GM18867 (cell line): Measurements from ENCODE around the gene TRAPPC2B.
"Not testable (repeated sequence)": the region's sequence is repeated elsewhere in the genome, so short reads cannot be mapped to it uniquely, and the experiment has no call there.

Experiments
- ATAC-seq: cut with Tn5 transposase; IDR thresholded peaks from one replicate; pipeline ENCODE4 v1.9.1; 2021; ENCODE audit warnings: mild to moderate bottlenecking, moderate library complexity; ENCODE audit not compliant: unreplicated experiment

The TRAPPC2B gene

DNA sequence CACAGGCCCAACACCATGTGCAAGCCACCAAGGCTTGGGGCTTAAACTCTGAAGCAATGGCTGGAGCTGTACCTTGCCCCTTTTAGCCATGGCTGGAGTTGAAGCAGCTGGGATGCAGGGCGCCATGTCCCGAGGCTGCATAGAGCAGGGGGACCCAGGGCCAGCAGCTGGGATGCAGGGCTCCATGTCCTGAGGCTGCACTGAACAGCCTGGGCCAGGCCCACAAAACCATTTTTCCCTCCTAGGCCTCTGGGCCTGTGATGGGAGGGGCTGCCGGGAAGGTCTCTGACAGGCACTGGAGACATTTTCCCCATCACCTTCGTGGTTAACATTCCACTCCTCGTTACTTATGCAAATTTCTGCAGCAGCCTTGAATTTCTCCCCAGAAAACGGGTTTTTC, 10.8 kb downstream of the TRAPPC2B start:
- ATAC-seq, result no peak

DNA sequence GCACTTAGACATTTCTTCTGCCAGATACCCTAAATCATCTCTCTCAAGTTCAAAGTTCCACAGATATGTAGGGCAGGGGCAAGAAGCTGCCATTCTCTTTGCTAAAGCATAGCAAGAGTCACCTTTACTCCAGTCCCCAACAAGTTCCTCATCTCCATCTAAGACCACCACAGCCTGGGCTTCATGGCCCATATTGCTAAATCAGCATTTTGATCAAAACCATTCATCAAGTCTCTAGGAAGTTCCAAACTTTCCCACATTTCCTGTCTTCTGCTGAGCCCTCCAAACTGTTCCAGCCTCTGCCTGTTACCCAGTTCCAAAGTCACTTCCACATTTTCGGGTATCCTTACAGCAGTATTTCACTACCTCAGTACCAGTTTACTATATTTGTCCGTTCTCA, 11.3 kb downstream of the TRAPPC2B start:
- ATAC-seq, result not testable (repeated sequence)

DNA sequence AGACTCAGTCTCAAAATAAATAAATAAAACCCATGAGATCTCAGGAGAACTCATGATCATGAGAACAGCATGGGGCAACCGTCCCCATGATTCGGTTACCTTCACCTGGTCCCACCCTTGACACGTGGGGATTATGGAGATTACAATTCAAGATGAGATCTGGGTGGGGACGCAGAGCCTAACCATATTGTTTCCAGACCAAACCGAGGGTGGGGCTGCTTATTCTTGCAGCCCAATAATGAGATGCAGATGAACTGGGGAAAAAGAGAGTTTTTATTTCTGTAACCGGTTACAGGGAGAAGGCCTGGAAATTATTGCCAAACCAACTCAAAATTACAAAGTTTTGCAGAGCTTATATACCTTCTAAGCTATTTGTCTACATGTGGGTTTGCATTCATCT, 12.8 kb downstream of the TRAPPC2B start:
- no peak for ATAC-seq

DNA sequence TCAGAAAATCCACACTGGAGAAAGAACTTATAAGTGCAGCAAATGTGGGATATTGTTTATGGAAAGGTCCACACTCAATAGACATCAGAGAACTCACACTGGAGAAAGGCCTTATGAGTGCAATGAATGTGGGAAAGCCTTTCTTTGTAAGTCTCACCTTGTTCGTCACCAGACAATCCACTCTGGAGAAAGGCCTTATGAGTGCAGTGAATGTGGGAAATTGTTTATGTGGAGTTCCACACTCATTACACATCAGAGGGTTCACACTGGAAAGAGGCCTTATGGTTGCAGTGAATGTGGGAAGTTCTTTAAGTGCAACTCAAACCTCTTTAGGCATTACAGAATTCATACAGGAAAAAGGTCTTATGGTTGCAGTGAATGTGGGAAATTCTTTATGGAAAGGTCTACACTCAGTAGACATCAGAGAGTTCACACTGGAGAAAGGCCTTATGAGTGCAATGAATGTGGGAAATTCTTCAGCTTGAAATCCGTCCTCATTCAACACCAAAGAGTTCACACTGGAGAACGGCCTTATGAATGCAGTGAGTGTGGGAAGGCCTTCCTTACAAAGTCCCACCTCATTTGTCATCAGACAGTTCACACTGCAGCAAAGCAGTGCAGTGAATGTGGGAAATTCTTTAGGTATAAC, 14.3 kb downstream of the TRAPPC2B start:
- no peak for ATAC-seq

DNA sequence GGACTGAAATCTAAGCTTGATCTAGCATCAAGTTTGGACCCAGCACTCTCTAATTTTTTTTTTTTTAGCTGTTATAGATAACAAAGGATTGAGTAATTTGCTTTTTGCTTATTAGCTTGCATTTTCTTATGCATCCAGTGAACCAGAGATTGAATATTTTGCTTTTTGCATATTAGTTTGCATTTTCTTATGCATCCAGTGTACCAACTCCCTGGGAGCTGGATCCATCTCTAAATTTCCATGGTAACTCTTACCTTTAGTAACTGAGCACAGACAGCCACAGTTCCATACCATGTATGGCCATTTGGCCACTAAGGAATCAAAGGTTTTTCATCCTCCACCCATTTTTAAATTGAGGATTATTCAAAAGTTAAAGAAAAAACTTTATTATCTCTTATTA, 17.6 kb downstream of the TRAPPC2B start:
- no peak for ATAC-seq

DNA sequence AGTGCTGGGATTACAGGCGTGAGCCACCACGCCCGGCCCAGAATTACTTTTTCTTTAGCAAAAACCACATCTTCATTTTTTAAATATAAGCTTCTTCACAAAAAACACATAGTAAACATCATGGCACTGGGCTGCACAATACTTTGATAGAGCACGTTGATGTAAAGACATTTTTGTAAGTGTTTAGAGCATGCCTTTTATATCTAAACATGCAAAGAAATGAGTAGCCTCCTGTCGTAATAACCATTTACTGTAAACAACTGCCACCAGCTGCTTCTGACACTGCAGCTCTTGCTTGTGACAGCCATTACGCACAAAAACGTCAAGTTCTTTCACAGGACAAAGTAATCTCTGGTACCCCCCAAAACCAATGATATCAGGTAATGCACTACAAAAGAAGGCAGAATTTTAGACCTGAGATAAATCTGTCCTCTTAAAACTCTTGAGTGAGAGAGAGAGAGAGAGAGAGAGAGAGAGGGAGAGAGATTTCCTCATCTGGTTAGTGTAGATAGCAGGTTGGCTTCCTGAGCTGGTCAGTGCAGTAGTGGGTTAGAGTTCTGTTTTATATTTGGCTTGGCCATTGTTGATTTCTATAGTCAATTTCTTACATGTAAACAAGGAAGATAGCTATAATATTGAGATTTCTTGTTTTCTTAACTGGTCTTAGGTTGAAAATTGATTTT, 19.6 kb downstream of the TRAPPC2B start:
- no peak for ATAC-seq

DNA sequence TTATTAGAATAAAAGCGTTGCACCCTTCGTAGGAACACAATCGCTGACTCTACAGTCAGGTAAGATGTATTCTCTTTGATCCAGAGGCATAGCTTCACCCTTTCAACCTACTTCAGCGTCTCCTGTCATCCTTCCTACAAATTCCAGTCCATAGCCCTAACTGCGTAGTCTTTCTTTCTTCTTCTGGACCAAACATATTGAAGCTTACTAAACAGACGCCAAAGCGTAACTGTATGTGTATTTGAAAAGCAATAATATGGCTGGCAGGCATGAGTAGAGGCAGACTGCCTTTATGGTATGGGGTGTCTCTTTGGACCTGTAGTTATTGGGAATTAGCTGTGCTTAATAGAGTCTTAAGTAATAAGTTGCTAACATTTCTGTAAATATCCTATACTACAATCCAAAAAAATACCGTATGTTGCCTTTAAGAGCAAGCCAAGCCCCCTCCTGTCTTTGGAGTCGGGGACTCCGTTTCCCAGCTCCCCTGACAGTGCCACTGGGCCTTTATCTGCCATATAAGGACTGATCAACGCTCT, 25.9 kb downstream of the TRAPPC2B start:
- no peak for ATAC-seq

DNA sequence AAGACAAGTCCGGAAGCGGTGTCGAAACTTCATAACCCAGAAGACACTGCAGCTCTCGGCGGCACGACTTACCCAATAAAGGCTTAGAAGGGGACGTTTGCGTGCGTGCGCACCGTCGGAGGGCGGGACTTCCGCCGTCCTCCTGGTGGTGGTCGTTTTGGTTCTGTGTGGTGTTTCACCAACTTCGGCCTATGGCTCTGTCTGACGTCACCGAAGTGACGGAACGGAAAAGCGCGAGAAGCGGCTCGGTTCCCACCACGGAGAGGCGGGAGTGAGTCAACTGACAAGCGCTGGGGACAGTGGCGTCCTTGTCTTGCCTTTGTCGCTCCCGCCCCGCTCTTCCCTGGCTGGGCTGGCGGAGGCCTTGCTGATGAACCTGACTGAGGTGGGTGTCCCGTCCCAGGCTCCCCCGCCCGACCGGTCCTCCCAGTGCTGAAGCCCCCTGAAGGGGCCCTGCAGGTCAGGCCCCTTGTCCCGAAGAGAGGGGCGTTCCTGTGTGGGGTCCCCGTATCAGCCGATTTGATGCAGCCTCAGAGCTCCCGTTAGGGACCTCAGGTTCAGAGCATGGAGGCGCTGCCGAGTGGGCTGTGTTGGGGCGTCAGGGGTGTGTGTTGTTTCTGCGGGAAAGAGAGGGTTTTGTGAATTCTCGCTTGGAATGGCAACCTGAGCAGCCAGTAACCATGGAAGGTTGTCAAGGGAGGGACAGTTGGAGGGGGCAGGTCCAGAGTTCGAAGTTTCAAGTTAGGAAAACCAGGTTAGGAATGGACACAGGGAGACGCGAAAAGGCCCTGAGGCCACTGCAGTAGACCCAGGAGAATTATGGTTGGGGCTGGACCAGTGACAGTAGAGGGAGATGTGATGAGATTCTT, 26.6 kb downstream of the TRAPPC2B start, which contains the start of gene ZNF548:
TSS of gene ZNF548 (plus strand) at position 125 of the 869 bp plus-strand sequence. CDS start at position 371, 246 bp downstream.
- ATAC-seq, result peak; percentile 94

DNA sequence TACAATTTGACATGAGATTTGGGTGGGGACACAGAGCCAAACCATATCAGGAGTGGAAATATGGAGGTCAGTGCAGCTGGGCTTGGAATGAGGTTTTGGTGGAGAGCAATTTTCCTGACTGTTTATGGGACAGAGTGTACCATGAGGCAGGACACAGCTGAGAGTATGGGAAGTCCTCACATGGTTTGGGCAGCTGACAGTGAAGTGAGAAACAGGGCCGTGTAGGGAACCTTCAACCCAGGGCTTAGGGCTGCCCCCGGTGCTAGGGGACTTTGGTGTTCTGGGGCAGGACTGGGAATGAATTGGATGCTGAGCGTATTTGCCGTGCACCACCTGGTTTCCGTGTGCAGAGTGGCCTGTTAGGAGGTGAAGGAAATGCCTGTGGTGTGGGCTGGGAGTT, 32.4 kb downstream of the TRAPPC2B start:
- no peak for ATAC-seq

DNA sequence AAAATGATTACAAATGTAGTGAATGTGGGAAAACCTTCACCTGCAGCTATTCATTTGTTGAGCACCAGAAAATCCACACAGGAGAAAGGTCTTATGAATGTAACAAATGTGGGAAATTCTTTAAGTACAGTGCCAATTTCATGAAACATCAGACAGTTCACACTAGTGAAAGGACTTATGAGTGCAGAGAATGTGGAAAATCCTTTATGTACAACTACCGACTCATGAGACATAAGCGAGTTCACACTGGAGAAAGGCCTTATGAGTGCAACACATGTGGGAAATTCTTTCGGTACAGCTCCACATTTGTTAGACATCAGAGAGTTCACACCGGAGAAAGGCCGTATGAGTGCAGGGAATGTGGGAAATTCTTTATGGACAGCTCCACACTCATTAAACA, 35.5 kb downstream of the TRAPPC2B start:
- ATAC-seq, result no peak

DNA sequence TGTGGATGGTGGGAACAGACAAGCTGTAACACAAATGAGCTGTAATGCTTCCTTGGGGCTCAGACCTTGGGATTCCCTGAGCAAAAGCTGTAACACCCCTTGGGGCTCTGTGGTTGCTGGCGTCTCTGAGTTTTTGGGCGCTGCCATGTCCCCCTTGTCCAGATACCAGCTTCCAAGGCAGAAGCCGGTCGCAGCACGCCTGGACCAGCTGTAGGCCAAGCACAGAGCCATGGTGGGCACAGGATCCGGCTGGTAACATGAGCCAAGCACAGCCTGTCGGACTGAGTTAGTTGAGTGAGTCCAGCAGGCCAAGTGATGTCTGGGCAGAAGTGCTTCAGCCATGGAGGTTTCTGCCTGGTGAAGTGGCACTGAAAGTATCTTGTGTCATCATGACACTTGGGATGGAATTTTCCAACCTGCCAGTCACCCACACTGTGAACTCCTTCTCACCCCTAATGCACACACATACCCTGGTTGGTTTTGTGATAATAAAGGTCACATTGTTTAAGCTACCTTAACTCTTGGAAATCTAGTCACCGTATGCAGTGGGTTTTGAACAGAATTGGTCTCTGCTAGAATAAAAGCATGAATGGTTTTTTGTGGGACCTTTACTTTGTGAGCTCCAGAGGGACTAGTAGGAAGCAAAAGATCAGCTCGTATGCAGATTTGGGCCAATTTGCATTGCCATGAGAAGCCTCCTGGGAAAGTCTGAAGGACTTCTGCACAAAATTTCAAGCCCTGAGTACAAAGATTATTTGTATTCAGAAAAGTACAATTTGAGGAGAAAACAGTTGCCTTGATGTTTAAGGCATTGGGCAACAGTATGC, 40.6 kb downstream of the TRAPPC2B start:
- ATAC-seq, result no peak

DNA sequence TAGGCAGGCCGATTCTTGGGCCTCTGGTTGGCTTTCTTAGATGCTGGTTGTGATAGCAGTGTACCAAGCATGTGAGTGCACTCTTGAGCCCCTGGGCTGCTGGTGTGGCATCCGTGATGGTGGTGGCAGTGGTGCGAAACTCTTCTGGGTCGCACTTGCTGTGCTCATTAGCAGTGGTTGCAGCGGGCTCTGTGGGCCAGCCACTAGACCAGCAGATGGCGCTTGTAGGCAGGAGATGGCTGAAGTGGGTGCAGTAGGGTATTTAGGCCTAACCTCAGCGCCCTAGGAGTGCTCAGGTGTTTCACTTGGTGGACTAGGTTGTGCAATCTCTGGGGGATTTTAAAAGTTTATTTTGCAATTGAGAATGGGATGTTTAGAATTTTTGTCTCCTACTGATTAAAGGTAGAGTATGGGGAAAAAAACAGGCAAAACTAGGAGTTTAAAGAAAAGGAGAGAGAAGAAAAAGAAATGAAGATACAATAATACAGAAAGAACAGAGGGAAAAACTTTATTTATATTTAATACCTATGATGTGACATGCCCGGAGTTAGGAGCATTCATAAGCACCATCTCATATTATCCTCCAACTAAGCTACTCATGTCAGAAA, 43.3 kb downstream of the TRAPPC2B start:
- ATAC-seq, result no peak

DNA sequence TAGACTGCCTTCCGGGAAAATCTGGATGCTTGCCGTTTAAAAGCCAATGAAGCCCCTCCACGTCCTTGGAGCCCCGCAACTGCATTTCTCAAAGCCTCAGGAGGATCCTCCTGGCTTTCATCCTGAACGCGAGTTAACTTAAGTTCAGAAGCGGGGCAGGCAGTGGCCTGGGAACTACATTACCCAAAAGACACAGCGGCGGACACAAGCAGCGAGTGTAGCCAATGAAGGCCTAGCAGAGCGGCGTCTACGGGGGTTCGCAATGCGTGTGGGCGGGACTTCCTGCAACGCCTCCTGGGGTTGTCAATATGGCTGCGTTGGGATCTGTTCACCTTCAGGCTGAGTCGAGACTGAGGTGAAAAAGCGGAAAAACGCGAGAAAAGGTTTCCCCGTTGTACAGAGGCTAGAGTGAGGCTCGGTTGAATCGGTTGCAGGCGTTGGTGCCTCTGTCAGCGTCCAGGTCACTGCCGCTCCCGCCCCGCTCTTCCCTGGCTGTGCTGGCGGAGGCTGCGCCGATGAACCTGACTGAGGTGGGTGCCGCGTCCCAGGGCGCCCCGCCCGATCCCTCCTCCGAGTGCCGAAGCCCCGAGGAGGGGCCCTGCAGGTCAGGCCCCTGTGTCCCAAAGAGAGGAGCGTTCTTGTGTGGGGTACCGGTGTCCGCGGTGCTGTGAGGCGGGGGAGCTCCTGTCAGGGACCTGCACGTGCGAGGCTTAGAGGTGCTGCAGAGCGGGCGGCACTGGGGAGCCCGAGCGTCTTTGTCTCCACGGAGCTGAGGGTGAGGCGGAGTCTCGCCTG, 47.7 kb downstream of the TRAPPC2B start, which contains the start of gene ZNF17:
TSS of gene ZNF17 (plus strand) at position 285 of the 795 bp plus-strand sequence. CDS start 2,455 bp downstream, outside the sequence.
- ATAC-seq, result peak; percentile 99
